ENCODE results near the gene CALHM3. TPM values are rescaled to one million over a fixed set of nuclear protein-coding genes. Genes with fewer than 3 reads are reported as not detected.
"Not testable (repeated sequence)": the region's sequence is repeated elsewhere in the genome, so short reads cannot be mapped to it uniquely, and the experiment has no call there.

The CALHM3 gene
- total RNA-seq, 1 donor from 2014 or later = not detected

GRCh38 chr10:103502849-103503660, 24.0 kb upstream of the CALHM3 start:
- DNase-seq = no peak

GRCh38 chr10:103501186-103501585, 22.1 kb upstream of the CALHM3 start:
- no peak for DNase-seq

GRCh38 chr10:103500481-103500880, 21.4 kb upstream of the CALHM3 start:
- DNase-seq = no peak

GRCh38 chr10:103499881-103500280, 20.8 kb upstream of the CALHM3 start:
- no peak for DNase-seq

- peak; percentile 72 for DNase-seq
Measured at GRCh38 chr10:103498936-103499638, 20.0 kb upstream of the CALHM3 start.

GRCh38 chr10:103497161-103497915, 18.3 kb upstream of the CALHM3 start:
- DNase-seq = no peak

GRCh38 chr10:103495321-103495720, 16.3 kb upstream of the CALHM3 start:
- DNase-seq = no peak

GRCh38 chr10:103493916-103494877, 15.2 kb upstream of the CALHM3 start:
- DNase-seq = no peak

GRCh38 chr10:103493362-103493915, 14.4 kb upstream of the CALHM3 start, which contains the start of gene NEURL1:
Gene NEURL1 (plus strand): TSS chr10:103493705. CDS start chr10:103494388, 683 bp downstream.
- peak; percentile 83 for DNase-seq

GRCh38 chr10:103492655-103493261, 13.7 kb upstream of the CALHM3 start:
- DNase-seq = no peak

- DNase-seq = peak; percentile 85
Measured at GRCh38 chr10:103491729-103492364, 12.8 kb upstream of the CALHM3 start.

- DNase-seq = no peak
Measured at GRCh38 chr10:103490986-103491314, 11.9 kb upstream of the CALHM3 start.

GRCh38 chr10:103487410-103487708, 8.3 kb upstream of the CALHM3 start:
- DNase-seq = no peak

GRCh38 chr10:103486635-103487409, 7.8 kb upstream of the CALHM3 start:
- not testable (repeated sequence) for DNase-seq

GRCh38 chr10:103481974-103482531, 3.0 kb upstream of the CALHM3 start:
- peak; percentile 67 for DNase-seq

- DNase-seq = no peak
Measured at GRCh38 chr10:103480521-103480920, 1.5 kb upstream of the CALHM3 start.

- DNase-seq = no peak
Measured at GRCh38 chr10:103478671-103479070, 369 bp downstream of the CALHM3 start.

- no peak for DNase-seq
Measured at GRCh38 chr10:103476046-103476768, 2.8 kb downstream of the CALHM3 start.

- DNase-seq = no peak
Measured at GRCh38 chr10:103475437-103475836, 3.6 kb downstream of the CALHM3 start.
